SKM-1 treated with dmso at 0.1 percent for 144 hours (cell line): ENCODE results near the gene C11orf97.
"Not testable (repeated sequence)": the region's sequence is repeated elsewhere in the genome, so short reads cannot be mapped to it uniquely, and the experiment has no call there.

Experiments used
- DNase-seq: peaks from one replicate; lab custom pipeline; 2025; ENCODE audit not compliant: unreplicated experiment; lab: John Stamatoyannopoulos, UW

Gene C11orf97

GRCh38 chr11:94511932-94512781, at the start of gene C11orf97:
C11orf97 (plus strand) TSS chr11:94512461; CDS start chr11:94512529, 68 bp downstream.
- DNase-seq: peak; percentile 16

GRCh38 chr11:94469416-94469815, 42.8 kb upstream of the C11orf97 start:
- no peak for DNase-seq

- DNase-seq: peak; percentile 79
Observed at GRCh38 chr11:94472916-94473799, 39.1 kb upstream of the C11orf97 start.

- no peak for DNase-seq
Observed at GRCh38 chr11:94477624-94478023, 34.6 kb upstream of the C11orf97 start.

- DNase-seq: no peak
Observed at GRCh38 chr11:94481342-94481741, 30.9 kb upstream of the C11orf97 start.

- no peak for DNase-seq
Observed at GRCh38 chr11:94486068-94486467, 26.2 kb upstream of the C11orf97 start.

- DNase-seq: peak; percentile 92
Observed at GRCh38 chr11:94493281-94494125, 18.8 kb upstream of the C11orf97 start, which contains the start of the genes ANKRD49 and MRE11. ANKRD49 (plus strand) TSS chr11:94493984; CDS start chr11:94496694, 2,710 bp downstream. MRE11 (minus strand) TSS chr11:94493844; CDS start chr11:94492801, 1,043 bp downstream.

GRCh38 chr11:94494126-94494680, 18.1 kb upstream of the C11orf97 start:
- peak; percentile 47 for DNase-seq

GRCh38 chr11:94500181-94500580, 12.1 kb upstream of the C11orf97 start:
- DNase-seq: no peak

- DNase-seq: no peak
Observed at GRCh38 chr11:94501522-94501921, 10.7 kb upstream of the C11orf97 start.

GRCh38 chr11:94504689-94505293, 7.5 kb upstream of the C11orf97 start:
- DNase-seq: peak; percentile 27

GRCh38 chr11:94506513-94506912, 5.7 kb upstream of the C11orf97 start:
- not testable (repeated sequence) for DNase-seq

- DNase-seq: no peak
Observed at GRCh38 chr11:94507485-94507884, 4.8 kb upstream of the C11orf97 start.

GRCh38 chr11:94513091-94513490, 830 bp downstream of the C11orf97 start:
- DNase-seq: no peak

- DNase-seq: no peak
Observed at GRCh38 chr11:94515398-94515797, 3.1 kb downstream of the C11orf97 start.

- no peak for DNase-seq
Observed at GRCh38 chr11:94516725-94517124, 4.5 kb downstream of the C11orf97 start.

- no peak for DNase-seq
Observed at GRCh38 chr11:94518300-94518699, 6.0 kb downstream of the C11orf97 start.

- peak; percentile 6 for DNase-seq
Observed at GRCh38 chr11:94519478-94520084, 7.3 kb downstream of the C11orf97 start.

GRCh38 chr11:94521684-94522083, 9.4 kb downstream of the C11orf97 start:
- DNase-seq: peak; percentile 36
